NAMALWA (cell line): ENCODE measurements around the gene KCNF1.

Source experiments
- DNase-seq: peaks from one replicate; pipeline ENCODE4 v3.0.0-alpha.2; 2015; ENCODE audit warnings: low spot score

KCNF1 gene

GRCh38 chr2:10880586-10881321, 31.0 kb upstream of the KCNF1 start:
- DNase-seq: no peak

- no peak for DNase-seq
Observed at GRCh38 chr2:10882568-10882967, 29.2 kb upstream of the KCNF1 start.

- DNase-seq: no peak
Observed at GRCh38 chr2:10883066-10883465, 28.7 kb upstream of the KCNF1 start.

- DNase-seq: no peak
Observed at GRCh38 chr2:10883801-10884478, 27.8 kb upstream of the KCNF1 start.

GRCh38 chr2:10884574-10884975, 27.2 kb upstream of the KCNF1 start:
- no peak for DNase-seq

GRCh38 chr2:10885094-10885860, 26.5 kb upstream of the KCNF1 start:
- DNase-seq: no peak

GRCh38 chr2:10887476-10887875, 24.3 kb upstream of the KCNF1 start:
- DNase-seq: no peak

GRCh38 chr2:10889651-10890215, 22.0 kb upstream of the KCNF1 start:
- DNase-seq: no peak

- no peak for DNase-seq
Observed at GRCh38 chr2:10890706-10891270, 20.9 kb upstream of the KCNF1 start.

- no peak for DNase-seq
Observed at GRCh38 chr2:10891390-10891789, 20.3 kb upstream of the KCNF1 start.

GRCh38 chr2:10891848-10892247, 19.9 kb upstream of the KCNF1 start:
- DNase-seq: no peak

GRCh38 chr2:10892316-10892715, 19.4 kb upstream of the KCNF1 start:
- no peak for DNase-seq

- DNase-seq: no peak
Observed at GRCh38 chr2:10892796-10893350, 18.9 kb upstream of the KCNF1 start.

- no peak for DNase-seq
Observed at GRCh38 chr2:10894264-10894935, 17.3 kb upstream of the KCNF1 start.

- DNase-seq: no peak
Observed at GRCh38 chr2:10895231-10895630, 16.5 kb upstream of the KCNF1 start.

- no peak for DNase-seq
Observed at GRCh38 chr2:10897956-10898355, 13.8 kb upstream of the KCNF1 start.

GRCh38 chr2:10900216-10901109, 11.3 kb upstream of the KCNF1 start:
- peak; percentile 34 for DNase-seq

- DNase-seq: no peak
Observed at GRCh38 chr2:10901160-10901939, 10.4 kb upstream of the KCNF1 start.

- no peak for DNase-seq
Observed at GRCh38 chr2:10903861-10904210, 7.9 kb upstream of the KCNF1 start.

- DNase-seq: no peak
Observed at GRCh38 chr2:10904455-10904854, 7.3 kb upstream of the KCNF1 start.
